Colonic mucosa (tissue), 4 donors: Measurements from ENCODE around the gene RHOJ. TPM values are rescaled to one million over a fixed set of nuclear protein-coding genes. Genes with fewer than 3 reads are reported as not detected.

ENCODE experiments used
- DNase-seq: peaks from one replicate; pipeline ENCODE4 v3.0.0-alpha.2; 2020
- H3K27ac ChIP-seq: fragments of 200-600 bp; one replicate; pipeline ENCODE4 v1.8.0; 2021
- H3K27me3 ChIP-seq: fragments of 200-600 bp; one replicate; pipeline ENCODE4 v1.8.0; 2021
- H3K36me3 ChIP-seq: fragments of 200-600 bp; one replicate; pipeline ENCODE4 v1.8.0; 2021
- H3K4me1 ChIP-seq: fragments of 200-600 bp; one replicate; pipeline ENCODE4 v1.8.0; 2021; ENCODE audit warnings: mild to moderate bottlenecking
- H3K4me3 ChIP-seq: fragments of 200-600 bp; one replicate; pipeline ENCODE4 v1.8.0; 2021
- H3K9ac ChIP-seq, 2 donors: one replicate each; pipeline ENCODE4 v1.7.0; 2013; ENCODE audit warnings: control low read depth in 2 of 2, low read depth in 2 of 2, low read length in 2 of 2
- H3K9me3 ChIP-seq: fragments of 200-600 bp; one replicate; pipeline ENCODE4 v1.8.0; 2021
- intact Hi-C: fragments of 100-400 bp; cut with DNase I; formaldehyde crosslinking; loops from one replicate; pipeline ENCODE4 v1.14.1; 2022
- total RNA-seq, 2 donors: library from RNA; stranded (reverse); fragmentation: NEBNext Ultra II Directional in 1 of 2; extraction: Animal tissue kit (Norgen Biotek cat#: 25700) in 1 of 2; gene quantifications; one replicate each; pipeline ENCODE4 v1.2.1, GENCODE V29; 2021
- TF ChIP-seq, protein P1 (sequence below): fragments of 200-600 bp; IDR thresholded peaks from one replicate; pipeline ENCODE4 v1.8.0; 2022; ENCODE audit warnings: antibody characterized with exemption, mild to moderate bottlenecking
- donor health status: healthy.
- donor health status: DM: no; HTN: no; CAD: no.
- donor health status: DM: no; HTN: no; CAD: no.

The RHOJ gene
- total RNA-seq, 2 donors from 2014 or later: 3.0 to 7.6 TPM

DNA sequence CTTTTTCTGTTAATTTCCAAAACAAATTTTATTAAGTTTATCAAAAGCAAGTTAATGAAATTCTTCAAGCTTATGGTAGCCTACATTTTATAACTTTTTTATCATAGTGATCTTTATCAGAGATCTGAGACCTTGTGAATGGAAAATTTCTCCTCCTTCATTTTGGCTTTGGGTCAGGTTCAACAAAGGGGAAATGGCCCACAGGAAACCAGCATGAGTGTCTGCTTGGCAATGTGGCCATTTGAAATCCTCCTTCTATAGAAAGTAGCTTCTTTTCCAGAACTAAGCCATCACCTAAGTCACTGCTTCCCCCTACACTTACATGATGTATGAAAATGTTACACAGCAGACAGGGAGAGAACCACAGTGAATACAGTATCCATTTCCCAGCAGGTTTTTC is 1.6 kb downstream of the RHOJ start:
- H3K27ac ChIP-seq: peak overlapping the region; percentile 75
- intact Hi-C loops: no loop called here

DNA sequence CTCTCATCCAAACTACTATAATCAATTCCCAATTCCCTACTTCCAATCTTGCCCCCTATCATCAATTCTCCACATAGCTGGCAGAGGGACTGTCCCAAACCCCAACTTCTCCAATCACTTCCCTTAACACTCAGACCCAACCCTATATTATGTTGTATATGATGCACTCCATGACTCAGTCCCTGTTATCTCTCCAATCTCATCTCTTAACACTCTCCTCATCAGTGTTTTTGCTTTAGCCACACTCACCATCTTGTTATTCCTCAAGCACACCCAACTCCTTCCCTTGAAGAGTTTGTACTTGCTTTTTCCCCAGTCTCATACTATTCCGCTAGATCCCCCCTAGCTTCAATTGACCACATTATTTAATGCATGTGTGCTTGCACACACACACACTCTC is 4.9 kb downstream of the RHOJ start:
- DNase-seq: no peak
- Histone ChIP-seq H3K36me3 (no peaks in the 10 kb centered on the region), H3K4me3 (no peak overlapping the region), H3K27ac (no peak overlapping the region), H3K9ac (no peak overlapping the region), H3K27me3 (no peaks in the 10 kb centered on the region), H3K4me1 (no peaks in the 10 kb centered on the region), H3K9me3 (no peaks in the 10 kb centered on the region)
- TF ChIP-seq, protein P1, sequence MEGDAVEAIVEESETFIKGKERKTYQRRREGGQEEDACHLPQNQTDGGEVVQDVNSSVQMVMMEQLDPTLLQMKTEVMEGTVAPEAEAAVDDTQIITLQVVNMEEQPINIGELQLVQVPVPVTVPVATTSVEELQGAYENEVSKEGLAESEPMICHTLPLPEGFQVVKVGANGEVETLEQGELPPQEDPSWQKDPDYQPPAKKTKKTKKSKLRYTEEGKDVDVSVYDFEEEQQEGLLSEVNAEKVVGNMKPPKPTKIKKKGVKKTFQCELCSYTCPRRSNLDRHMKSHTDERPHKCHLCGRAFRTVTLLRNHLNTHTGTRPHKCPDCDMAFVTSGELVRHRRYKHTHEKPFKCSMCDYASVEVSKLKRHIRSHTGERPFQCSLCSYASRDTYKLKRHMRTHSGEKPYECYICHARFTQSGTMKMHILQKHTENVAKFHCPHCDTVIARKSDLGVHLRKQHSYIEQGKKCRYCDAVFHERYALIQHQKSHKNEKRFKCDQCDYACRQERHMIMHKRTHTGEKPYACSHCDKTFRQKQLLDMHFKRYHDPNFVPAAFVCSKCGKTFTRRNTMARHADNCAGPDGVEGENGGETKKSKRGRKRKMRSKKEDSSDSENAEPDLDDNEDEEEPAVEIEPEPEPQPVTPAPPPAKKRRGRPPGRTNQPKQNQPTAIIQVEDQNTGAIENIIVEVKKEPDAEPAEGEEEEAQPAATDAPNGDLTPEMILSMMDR: no peak
- intact Hi-C loops: no loop called here

More for the DNA sequence above, 1.6 kb downstream of the RHOJ start:
- no peaks in the 10 kb centered on the region for H3K9me3 ChIP-seq
- no peaks in the 10 kb centered on the region for H3K36me3 ChIP-seq
- DNase-seq: no peak
- no peak overlapping the region for H3K9ac ChIP-seq
- no peaks in the 10 kb centered on the region for H3K27me3 ChIP-seq
- TF ChIP-seq, protein P1: no peak
- H3K4me3 ChIP-seq: peak overlapping the region; percentile 20
- no peaks in the 10 kb centered on the region for H3K4me1 ChIP-seq

DNA sequence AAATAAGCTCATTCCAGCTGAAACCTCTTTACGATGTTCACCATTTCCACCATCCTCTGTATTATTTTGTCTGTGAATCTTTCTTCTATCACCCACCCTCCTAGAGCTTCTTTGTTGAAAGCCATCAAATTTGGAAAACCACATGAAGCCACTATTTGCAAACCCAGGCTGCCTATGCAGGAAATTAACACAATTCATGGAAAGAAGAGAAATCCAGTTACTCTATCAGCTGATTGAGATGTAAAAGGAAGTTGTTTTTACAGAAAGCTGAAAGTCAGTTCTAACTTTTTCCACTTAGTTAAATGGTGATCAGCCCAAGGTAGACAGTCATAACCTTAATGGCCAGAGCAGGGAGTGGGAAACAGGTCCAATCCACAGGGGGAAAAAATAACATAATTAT is 6.6 kb downstream of the RHOJ start:
- H3K4me1 ChIP-seq: no peaks in the 10 kb centered on the region
- H3K9me3 ChIP-seq: no peaks in the 10 kb centered on the region
- TF ChIP-seq, protein P1: no peak
- H3K27ac ChIP-seq: no peak overlapping the region
- H3K4me3 ChIP-seq: no peak overlapping the region
- intact Hi-C loops: no loop called here
- no peak for DNase-seq
- H3K27me3 ChIP-seq: no peaks in the 10 kb centered on the region
- H3K9ac ChIP-seq: no peak overlapping the region
- no peaks in the 10 kb centered on the region for H3K36me3 ChIP-seq

GRCh38 chr14:63212209-63212608 is 8.0 kb downstream of the RHOJ start:
- Histone ChIP-seq H3K4me1 (no peaks in the 10 kb centered on the region), H3K27me3 (no peaks in the 10 kb centered on the region), H3K4me3 (no peak overlapping the region), H3K27ac (no peak overlapping the region), H3K9me3 (no peaks in the 10 kb centered on the region), H3K36me3 (no peaks in the 10 kb centered on the region), H3K9ac (no peak overlapping the region)
- DNase-seq: no peak
- intact Hi-C loops: no loop called here
- TF ChIP-seq, protein P1: no peak

GRCh38 chr14:63212776-63213500 is 8.7 kb downstream of the RHOJ start:
- no peaks in the 10 kb centered on the region for H3K9me3 ChIP-seq
- no peaks in the 10 kb centered on the region for H3K36me3 ChIP-seq
- H3K9ac ChIP-seq: no peak overlapping the region
- intact Hi-C loops: no loop called here
- no peak for DNase-seq
- no peak overlapping the region for H3K4me3 ChIP-seq
- no peaks in the 10 kb centered on the region for H3K27me3 ChIP-seq
- TF ChIP-seq, protein P1: no peak
- no peaks in the 10 kb centered on the region for H3K4me1 ChIP-seq
- H3K27ac ChIP-seq: no peak overlapping the region
